ENCODE results near the gene SLIT3. TPM values are rescaled to one million over a fixed set of nuclear protein-coding genes. Genes with fewer than 3 reads are reported as not detected.

Gene SLIT3
- total RNA-seq, 1 experiment from 2014 or later, result 0.10 TPM

- no peaks in the 10 kb centered on the region for H3K79me2 ChIP-seq (ENCODE audit: insufficient read depth, low read length)
- TF ChIP-seq EGR1 (IDR thresholded peaks at IDR 0.05; ENCODE audit: low read depth), result no peak
- TF ChIP-seq ZFX (IDR thresholded peaks at IDR 0.05), result no peak
- TF ChIP-seq ZNF274 (IDR thresholded peaks at IDR 0.05; ENCODE audit: low read depth, low read length), result no peak
- no peak for TF ChIP-seq RAD21 (IDR thresholded peaks at IDR 0.05; ENCODE audit: low read depth)
- no peak overlapping the region for H3K4me3 ChIP-seq (replicated peaks in 1 of 2; ENCODE audit: low read depth in 1 of 2, low read length in 2 of 2)
- ChIA-PET RAD21 (ENCODE audit: low non-redundant PET in 1 of 2, low total read pairs in 2 of 2, uncharacterized antibody in 2 of 2, unreplicated experiment in 2 of 2) (no interaction called here), POLR2A (no interaction called here), CTCF (no interaction called here)
- H3K27me3 ChIP-seq (ENCODE audit: insufficient read depth, low read length), result peaks cover 19% of the 10 kb centered on the region
- intact Hi-C loops (cut with micrococcal nuclease), result no loop called here
- no peaks in the 10 kb centered on the region for H3K4me1 ChIP-seq (ENCODE audit: control insufficient read depth in 1 of 2, insufficient read depth in 2 of 2, low read length in 2 of 2)
- H2AFZ ChIP-seq (ENCODE audit: low read depth, low read length, poor library complexity, severe bottlenecking), result no peak overlapping the region
- no peaks in the 10 kb centered on the region for H3K9me2 ChIP-seq (ENCODE audit: insufficient read depth)
- ATAC-seq (no peak), DNase-seq (ENCODE audit: low read depth, low spot score) (no peak)
- no peak overlapping the region for H3K9ac ChIP-seq (ENCODE audit: low read length)
- no TSS peak for BruUV-seq (replicated peaks)
- H3K36me3 ChIP-seq (ENCODE audit: control insufficient read depth in 1 of 2, insufficient read depth in 2 of 2, low read length in 2 of 2), result no peaks in the 10 kb centered on the region
- no peaks in the 10 kb centered on the region for H4K20me1 ChIP-seq (ENCODE audit: insufficient read depth)
- H3K4me2 ChIP-seq (ENCODE audit: low read length), result no peak overlapping the region
- no peak overlapping the region for H3K27ac ChIP-seq (ENCODE audit: low read depth, low read length)
- no peaks in the 10 kb centered on the region for H3K9me3 ChIP-seq (ENCODE audit: control insufficient read depth in 1 of 2, insufficient read depth in 1 of 2, low read depth in 1 of 2, low read length in 2 of 2)
Measured at GRCh38 chr5:169178274-169178673, 122.7 kb downstream of the SLIT3 start.

- BruUV-seq (replicated peaks), result no TSS peak
- CTCF ChIA-PET, result no interaction called here
- no peak for DNase-seq (ENCODE audit: low read depth, low spot score)
- Histone ChIP-seq H3K27ac (ENCODE audit: low read depth, low read length) (no peak overlapping the region), H3K9ac (ENCODE audit: low read length) (no peak overlapping the region), H3K4me3 (replicated peaks in 1 of 2; ENCODE audit: low read depth in 1 of 2, low read length in 2 of 2) (no peak overlapping the region), H3K36me3 (ENCODE audit: control insufficient read depth in 1 of 2, insufficient read depth in 2 of 2, low read length in 2 of 2) (no peaks in the 10 kb centered on the region), H3K4me1 (ENCODE audit: control insufficient read depth in 1 of 2, insufficient read depth in 2 of 2, low read length in 2 of 2) (no peaks in the 10 kb centered on the region), H3K27me3 (ENCODE audit: insufficient read depth, low read length) (peaks cover 17% of the 10 kb centered on the region), H3K9me2 (ENCODE audit: insufficient read depth) (no peaks in the 10 kb centered on the region), H3K79me2 (ENCODE audit: insufficient read depth, low read length) (no peaks in the 10 kb centered on the region), H4K20me1 (ENCODE audit: insufficient read depth) (no peaks in the 10 kb centered on the region), H3K4me2 (ENCODE audit: low read length) (no peak overlapping the region), H3K9me3 (ENCODE audit: control insufficient read depth in 1 of 2, insufficient read depth in 1 of 2, low read depth in 1 of 2, low read length in 2 of 2) (no peaks in the 10 kb centered on the region), H2AFZ (ENCODE audit: low read depth, low read length, poor library complexity, severe bottlenecking) (no peak overlapping the region)
- no peak for TF ChIP-seq CTCF (IDR thresholded peaks at IDR 0.05 in 2 of 3, conservative IDR thresholded peaks at IDR 0.05 in 1 of 3; ENCODE audit: borderline replicate concordance in 1 of 3, insufficient read depth in 1 of 3, low read depth in 2 of 3, low read length in 2 of 3)
- TF ChIP-seq REST (IDR thresholded peaks at IDR 0.05; ENCODE audit: low read depth), result no peak
- no peak for TF ChIP-seq TCF7L2 (IDR thresholded peaks at IDR 0.05; ENCODE audit: borderline replicate concordance, extremely low read depth, insufficient read depth, insufficient read length)
- no peak for TF ChIP-seq POLR2A (IDR thresholded peaks at IDR 0.05; ENCODE audit: borderline replicate concordance, extremely low read depth, insufficient read depth, insufficient read length)
- no peak for TF ChIP-seq SRF (IDR thresholded peaks at IDR 0.05; ENCODE audit: low read depth)
- no peak for TF ChIP-seq SP1 (IDR thresholded peaks at IDR 0.05; ENCODE audit: low read depth)
- TF ChIP-seq ZNF274 (IDR thresholded peaks at IDR 0.05; ENCODE audit: low read depth, low read length), result no peak
- no peak for TF ChIP-seq ZFX (IDR thresholded peaks at IDR 0.05)
- TF ChIP-seq RAD21 (IDR thresholded peaks at IDR 0.05; ENCODE audit: low read depth), result no peak
- TF ChIP-seq POLR2AphosphoS5 (IDR thresholded peaks at IDR 0.05; ENCODE audit: low read depth, low read length), result no peak
- ATAC-seq, result no peak
- intact Hi-C loops (cut with micrococcal nuclease), result no loop called here
- POLR2A ChIA-PET, result no interaction called here
- RAD21 ChIA-PET (ENCODE audit: low non-redundant PET in 1 of 2, low total read pairs in 2 of 2, uncharacterized antibody in 2 of 2, unreplicated experiment in 2 of 2), result no interaction called here
Measured at GRCh38 chr5:169176709-169177694, 123.9 kb downstream of the SLIT3 start.

Measured in HCT116 (cell line).